Measurements from ENCODE around the gene PTPRN2.

The PTPRN2 gene

DNA sequence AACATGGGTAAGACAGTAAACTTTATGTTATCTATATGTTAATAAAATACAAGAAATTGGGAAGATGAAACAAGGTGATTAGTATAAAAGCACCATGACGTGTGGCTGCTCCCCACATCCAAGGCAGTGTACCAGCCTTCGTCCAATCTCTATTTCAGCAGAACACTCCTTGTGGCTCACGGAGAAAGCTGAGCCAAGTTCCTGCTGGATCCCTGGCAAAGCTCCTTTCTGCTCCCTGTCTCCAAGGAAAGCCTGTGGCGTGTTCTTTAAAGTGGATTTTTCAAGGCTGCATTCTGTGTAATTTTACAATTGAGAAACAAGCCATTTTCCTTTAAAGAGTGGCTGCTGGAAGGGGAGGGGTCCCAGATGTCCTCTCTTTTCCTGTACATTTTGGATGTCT, 467.3 kb downstream of the PTPRN2 start:
- no peak for DNase-seq

DNA sequence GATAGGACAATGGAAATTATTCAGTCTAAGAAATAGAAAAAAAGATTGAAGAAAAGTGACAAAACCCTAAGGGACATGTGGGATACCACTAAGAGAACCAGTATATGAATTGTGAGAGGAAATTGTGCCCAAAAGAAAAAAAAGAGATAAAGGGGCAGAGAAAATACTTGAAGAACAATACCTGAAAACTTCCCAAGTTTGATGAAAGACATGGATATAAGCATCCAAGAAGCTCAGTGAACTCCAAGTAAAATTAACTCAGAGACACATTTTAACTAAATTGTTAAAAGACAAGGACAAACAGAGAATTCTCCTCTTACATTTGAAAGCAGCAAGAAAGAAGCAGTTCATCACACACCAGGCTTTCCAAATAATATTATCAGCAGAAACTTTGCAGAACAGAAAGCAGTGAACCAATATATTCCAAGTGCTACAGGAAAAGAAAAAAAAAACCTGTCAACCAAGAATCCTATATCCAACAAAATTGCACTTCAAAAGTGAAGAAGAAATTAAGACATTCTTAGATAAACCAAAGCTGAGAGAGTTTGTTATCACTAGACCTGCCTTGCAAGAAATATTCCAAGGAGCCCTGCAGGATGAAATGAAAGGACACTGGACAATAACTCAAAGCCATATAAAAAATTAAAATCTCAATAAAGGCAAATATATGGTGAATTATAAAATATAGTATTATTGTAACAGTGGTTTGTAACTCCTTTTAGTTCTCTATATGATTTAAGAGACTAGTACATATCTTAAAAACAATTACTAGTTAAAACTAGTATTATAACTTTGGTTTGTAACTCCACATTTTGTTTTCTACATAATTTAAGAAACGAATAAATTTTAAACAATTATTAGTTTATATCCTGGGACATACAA, 470.0 kb downstream of the PTPRN2 start:
- DNase-seq: no peak

DNA sequence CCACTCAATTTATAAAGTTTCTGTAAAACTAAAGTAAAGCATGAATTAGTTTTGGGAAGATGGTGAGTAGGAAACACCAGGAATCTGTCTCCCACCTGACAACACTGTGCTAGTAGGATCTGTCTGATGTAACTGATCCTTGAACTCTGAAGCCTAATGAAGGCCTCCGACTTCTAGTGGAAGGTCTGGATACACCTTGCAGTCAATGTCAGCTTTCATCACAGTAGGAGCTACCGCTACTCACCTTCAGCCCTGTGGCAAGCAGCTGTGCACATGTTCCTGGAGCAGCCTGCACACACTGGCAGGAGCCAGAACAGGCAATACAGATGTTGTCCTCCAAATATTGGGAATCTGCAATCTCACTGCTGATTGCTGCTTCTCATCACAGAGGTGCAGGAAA, 471.4 kb downstream of the PTPRN2 start:
- DNase-seq: no peak

DNA sequence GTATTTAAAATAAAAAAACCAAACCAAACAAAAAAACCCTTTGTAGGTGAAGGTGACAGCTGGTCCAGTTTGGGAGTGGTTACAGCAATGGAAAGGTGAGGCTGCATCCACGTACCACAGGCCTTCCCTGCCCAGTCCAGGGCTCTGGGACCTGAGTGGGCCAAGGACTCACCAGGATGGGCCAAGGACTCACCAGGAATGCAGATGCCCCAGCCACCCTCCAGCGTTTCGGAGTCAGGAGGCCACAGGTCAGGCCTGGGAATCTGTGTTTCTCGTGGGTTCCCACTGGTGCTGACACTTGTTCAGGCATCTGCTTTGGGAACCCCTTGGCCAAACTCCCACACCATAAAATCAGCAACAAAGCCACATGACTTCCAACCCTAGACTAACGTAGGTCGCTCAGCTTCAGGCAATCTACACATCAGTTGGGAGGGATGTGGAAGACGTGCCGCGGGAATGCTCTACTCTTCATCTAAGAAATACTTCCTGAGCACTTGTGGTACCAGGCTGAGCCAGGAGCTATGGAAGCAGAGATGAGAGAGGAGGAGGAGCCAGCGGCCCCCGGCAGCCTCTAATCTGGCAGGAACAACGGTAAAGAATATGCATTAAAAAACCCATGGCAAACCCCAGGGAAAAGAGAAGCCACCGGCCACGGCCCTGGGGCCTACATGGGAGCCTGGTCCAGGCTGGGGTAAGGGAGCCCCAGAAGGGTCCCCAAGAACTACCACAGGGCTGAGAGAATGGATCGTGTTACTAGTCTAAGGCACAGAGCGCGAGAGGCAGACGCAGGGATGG, 473.4 kb downstream of the PTPRN2 start:
- no peak for DNase-seq

DNA sequence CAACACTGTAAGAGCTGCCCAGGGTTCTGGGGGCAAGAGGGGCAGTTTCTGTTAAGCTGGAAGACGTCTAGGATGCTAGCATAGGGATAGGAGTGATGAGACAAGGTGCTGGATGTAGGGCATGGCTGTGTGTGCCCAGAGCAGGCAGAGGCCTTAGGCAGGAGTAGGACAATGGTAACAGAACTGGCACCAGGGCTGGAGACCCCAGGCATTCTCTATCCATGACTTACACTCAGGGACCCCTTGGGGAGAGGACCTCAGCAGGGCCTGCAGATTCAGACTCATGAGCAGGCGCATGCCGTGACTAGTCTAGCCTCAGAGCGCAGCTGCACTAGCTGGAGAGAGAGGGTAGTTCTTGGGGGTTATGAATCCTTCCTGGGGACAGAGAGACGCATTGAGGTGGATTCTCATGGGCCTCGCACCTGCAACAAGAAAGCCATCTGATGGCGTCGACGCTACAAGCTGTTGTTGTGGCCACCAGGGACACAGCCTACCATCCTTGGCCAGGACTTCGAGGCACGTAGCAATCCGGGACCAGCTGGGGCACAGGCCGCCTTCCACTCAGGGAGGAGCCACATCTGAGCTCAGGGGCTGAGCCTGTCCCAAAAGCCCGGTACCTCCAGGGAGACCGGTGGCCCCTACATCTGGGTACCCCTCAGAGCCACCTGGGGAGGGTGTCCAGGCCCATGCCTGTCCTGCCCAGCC, 474.1 kb downstream of the PTPRN2 start:
- no peak for DNase-seq

DNA sequence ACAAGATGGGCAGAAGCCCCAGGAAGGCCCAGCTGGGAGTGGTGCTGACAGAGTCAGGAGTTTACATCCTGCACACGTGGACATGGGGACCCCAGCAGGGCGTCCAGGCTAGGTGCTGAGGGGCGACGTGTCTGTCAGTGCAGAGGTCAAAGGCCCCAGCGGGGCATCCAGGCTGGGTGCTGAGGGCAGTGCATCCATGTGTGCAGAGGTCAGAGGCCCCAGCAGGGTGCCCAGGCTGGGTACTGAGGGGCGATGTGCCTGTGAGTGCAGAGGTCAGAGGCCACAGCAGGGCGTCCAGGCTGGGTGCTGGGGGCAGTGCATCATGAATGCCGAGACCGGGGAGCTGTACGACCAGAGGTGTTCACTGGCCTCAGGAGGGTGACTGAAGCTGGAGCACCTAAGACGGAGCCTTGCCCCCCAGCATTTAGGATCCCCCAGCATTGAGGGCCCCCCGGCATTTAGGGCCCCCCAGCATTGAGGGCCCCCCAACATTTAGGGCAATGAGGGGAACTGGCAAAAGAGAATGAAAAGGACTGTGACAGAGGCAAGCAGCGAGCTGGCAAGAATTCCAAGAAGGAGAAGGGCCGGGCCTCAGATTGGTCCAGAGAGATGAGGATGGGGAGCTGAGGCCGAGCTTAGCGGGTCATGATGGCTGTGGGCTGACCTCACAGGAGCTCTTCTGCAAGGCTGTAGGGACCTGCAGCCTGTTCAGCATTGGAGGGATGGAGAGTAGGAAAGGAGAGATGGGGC, 474.9 kb downstream of the PTPRN2 start:
- DNase-seq: no peak

DNA sequence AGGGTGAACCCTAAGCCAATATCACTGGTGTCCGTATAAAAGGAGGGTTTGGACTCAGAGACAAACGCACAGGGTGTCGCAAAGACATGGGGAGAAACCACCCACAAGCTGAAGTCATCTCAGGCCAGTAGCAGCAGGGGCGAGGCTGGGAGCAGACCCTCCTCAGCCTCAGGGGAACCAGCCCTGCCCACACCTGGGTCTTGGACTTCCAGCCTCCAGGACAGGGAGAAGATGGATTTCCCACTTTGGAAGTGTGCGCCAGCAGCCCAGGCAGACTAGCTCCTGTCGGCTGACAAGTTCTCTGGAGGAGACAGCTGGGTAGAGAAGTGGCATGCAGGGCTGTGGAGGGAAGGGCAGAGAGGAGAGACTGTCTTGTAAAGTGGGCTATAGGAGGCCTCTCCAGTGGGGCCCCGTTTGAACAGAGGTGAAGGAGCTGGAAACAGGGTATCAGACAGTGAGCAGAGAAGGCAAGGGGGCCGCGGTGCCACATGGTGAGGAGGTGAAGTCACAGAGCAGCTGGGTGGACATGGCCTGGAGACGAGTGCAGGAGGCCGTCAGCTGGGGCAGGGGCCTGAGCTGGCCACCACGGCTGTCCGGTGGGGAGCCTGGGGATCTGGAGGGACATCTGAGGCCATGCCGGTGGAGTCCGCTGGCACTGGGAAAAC, 475.6 kb downstream of the PTPRN2 start:
- DNase-seq: no peak

DNA sequence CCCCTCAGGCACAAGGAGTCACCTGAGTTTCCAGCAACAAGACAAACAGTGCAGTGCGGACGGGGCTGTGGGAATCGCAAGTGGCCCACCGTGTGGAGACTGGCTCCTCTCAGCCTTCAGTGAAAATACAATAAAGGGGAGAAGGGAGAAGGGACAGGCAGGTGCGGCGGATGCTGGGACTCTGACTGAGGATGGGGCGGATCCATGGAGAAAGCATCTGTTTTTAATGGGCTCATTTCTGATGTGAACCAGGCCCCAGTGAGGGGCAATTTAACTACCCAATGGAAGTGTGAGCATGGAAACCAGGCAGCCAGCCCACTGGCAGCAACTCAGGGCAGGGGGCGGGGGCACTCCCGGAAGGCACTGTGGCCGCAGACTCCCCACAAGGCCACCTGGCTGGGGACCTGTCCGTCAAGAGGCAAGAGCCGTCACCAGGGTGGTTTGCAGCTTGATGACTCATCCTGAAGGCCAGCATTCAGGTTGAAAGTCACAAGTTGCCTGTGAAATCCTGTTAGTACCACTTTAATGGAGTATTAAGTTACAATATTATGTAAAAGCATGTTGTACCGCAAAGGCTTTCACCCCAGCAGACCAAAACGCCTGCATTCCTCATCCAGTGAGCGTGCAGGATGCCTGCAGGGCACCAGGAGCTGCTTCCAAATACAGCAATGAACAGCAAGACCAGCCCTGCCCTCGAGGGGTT, 476.4 kb downstream of the PTPRN2 start:
- no peak for DNase-seq

DNA sequence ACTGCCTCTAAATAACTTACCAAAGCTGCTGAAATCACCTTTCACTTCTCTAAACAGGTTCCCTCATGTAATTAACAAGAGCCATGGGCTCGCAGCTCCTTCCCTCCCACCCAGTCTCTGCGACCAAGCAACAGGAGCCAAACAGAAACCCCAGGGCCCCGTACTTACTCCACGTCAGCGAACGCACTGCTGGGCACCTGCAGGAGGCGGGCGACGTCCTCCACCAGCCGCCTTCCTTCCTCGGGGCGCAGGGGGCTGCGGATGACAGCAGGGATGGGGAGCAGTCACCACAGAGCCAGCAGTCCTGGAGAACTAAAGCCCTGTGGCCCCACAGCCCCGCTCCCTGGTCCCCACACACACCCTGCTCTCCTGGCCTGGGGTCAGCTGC, 477.0 kb downstream of the PTPRN2 start:
- no peak for DNase-seq

DNA sequence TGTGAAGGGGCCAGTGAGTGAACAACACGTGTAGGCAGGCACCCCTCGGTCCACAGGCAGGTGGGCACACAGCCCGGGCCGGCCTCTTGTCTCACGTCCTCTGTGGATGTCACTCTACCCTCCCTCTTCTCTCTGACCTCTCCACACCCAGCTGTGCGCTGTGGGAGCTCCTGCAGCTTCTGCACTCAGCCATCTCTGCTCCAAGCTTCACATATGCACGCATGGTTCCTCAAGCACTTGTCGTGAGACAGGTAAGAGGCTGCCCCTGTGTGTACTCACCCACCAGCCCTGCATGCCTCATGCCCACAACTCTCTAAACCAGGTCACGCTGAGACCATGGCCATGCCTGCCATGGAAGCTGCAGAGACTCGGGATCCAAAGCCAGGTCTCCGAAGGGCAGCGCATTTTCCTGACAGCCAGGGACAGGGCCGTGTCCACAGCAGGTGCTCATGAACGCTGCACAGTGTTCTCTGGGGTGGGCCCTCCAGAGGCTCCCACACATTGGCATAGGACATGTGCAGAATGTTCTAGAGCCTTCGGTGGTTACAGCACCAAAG, 477.5 kb downstream of the PTPRN2 start:
- no peak for DNase-seq

DNA sequence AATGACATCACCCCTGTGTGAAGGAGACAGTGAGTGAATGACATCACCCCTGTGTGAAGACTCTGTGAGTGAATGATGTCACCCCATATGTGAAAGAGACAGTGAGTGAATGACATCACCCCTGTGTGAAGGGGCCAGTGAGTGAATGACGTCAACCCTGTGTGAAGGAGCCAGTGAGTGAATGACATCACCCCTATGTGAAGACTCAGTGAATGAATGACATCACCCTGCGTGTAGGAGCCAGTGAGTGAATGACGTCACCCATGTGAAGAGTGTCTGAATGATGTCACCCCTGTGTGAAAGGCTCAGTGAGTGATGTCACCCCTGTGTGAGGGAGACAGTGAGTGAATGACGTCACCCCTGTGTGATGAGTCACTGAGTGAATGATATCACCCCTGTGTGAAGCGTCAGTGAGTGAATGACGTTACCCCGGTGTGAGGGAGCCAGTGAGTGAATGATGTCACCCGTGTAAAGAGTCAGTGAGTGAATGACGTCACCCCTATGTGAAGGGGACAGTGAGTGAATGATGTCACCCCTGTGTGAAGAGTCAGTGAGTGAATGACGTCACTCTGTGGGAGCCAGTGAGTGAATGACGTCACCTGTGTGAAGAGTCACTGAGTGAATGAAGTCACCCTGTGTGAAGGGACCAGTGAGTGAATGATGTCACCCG, 478.1 kb downstream of the PTPRN2 start:
- no peak for DNase-seq

DNA sequence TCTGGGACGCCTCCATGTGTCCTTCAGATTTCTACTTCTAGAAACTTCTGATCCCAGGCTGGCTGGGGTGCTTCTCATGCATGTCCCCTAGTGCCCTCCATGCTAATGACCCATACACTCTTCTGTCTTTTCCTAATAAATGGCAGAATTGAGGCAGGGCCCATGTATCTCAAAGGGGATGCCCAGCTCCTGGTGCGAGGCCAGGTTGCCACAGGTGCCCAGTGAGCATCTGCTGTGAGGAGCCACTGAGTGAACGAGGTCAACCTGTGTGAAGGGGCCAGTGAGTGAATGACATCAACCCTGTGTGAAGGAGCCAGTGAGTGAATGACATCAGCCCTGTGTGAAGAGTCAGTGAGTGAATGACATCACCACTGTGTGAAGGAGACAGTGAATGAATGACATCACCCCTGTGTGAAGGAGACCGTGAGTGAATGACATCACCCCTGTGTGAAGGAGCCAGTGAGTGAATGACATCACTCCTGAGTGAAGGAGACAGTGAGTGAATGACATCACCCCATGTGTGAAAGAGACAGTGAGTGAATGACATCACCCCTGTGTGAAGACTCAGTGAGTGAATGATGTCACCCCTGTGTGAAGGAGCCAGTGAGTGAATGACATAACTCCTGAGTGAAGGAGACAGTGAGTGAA, 478.9 kb downstream of the PTPRN2 start:
- DNase-seq: no peak

DNA sequence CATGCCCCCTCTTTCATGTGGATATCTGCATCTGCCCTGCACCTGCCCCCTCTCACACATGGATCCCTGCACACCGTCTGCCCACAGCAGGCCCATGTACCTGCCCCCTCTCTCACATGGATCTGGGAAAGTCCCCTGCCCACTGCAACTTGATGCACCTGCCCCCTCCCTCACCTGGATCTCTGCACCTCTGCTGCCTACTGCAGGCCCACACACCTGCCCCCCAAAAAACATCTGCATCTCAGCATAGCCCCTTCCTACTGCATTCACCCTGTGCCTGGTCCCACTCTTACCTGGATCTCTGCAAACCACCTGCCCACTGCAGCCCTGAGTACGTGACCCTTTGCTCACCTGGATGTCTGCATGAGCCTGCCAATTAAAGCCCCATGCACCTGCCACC, 479.8 kb downstream of the PTPRN2 start:
- DNase-seq: no peak

DNA sequence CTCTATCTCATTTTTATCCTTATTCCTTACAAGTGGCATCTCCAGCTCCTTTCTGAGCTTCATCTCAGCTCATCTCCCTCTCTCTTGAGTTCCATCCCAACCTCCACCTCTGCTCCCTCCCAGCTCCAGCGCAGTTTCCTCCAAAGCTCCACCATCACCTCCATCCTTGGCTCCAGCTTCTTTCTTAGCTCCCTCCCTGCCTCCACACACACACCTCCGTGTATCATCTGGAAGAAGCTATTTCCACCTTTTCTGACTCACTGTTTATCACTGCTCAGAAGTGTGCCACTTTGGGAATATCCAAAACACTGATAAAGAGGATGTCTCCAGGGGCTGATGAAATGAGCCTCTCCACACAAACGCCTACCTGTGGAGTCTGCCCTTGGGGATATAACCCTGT, 481.4 kb downstream of the PTPRN2 start:
- DNase-seq: no peak

DNA sequence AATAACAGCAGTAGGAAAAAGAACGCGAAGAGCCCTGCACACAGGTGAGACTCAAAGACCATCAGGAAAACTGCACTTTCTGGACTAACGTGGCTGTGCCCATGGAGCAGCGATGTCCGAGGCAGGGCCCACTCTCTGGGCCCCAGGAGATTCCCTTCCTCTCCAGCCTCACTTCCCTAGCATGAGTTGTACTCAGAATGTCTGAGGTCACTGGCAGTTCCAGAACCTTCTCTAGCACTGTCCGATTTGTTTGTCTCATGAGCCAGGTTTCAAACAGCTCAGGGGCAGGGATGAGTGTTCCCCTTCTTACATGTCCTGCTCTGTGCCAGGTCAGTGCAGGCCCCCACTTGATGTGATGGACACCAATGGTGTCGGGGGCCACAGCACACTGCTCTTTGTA, 484.2 kb downstream of the PTPRN2 start:
- DNase-seq: no peak

DNA sequence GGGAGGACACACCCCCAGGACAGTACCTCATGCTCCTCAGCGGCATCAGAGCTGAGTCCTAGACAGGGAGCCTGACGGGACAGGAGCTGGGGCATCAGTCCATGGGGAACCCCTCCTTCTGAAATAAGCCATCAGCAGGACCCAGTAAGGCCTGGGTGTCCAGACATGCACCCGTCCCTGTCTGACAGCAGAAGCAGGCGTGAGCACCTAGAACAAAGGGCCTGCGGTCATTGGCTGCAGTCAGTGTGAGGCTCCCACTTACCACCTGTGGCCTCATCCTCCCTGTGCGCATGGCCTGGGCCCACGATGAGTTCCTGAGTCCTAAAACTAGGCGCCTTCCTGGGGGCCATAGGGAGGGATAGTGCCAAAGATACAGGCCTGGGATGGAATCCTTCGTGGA, 484.7 kb downstream of the PTPRN2 start:
- DNase-seq: no peak

DNA sequence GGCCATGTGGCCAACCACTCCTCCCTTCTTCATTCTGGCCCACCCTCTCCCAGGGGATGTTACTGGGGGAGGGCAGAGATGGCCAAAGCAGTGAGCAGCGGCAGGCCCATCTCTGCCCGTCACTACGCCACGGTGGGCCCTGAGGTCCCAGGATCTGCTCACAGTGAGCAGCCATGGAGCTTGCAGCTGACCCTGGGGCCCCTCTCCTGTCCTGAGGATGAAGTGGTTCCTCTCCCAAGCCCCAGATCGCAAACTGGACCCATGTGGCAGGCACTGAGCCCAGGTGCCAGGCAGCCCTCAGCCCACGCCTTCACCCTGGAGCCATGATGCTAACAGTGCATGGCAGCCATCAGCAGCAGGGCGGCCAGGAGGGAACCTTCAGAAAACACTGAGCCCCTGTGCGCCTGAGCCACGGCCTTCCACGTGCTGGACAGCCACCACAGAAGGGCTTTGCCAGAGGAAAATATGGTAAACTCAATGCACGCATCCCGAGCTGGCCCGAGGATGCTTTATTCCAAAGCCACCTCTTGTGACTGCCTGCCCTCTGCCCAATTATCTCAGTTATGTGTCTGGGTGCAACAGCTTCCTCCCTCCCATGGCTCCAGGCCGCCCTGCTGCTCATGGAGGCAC, 485.7 kb downstream of the PTPRN2 start:
- DNase-seq: no peak

DNA sequence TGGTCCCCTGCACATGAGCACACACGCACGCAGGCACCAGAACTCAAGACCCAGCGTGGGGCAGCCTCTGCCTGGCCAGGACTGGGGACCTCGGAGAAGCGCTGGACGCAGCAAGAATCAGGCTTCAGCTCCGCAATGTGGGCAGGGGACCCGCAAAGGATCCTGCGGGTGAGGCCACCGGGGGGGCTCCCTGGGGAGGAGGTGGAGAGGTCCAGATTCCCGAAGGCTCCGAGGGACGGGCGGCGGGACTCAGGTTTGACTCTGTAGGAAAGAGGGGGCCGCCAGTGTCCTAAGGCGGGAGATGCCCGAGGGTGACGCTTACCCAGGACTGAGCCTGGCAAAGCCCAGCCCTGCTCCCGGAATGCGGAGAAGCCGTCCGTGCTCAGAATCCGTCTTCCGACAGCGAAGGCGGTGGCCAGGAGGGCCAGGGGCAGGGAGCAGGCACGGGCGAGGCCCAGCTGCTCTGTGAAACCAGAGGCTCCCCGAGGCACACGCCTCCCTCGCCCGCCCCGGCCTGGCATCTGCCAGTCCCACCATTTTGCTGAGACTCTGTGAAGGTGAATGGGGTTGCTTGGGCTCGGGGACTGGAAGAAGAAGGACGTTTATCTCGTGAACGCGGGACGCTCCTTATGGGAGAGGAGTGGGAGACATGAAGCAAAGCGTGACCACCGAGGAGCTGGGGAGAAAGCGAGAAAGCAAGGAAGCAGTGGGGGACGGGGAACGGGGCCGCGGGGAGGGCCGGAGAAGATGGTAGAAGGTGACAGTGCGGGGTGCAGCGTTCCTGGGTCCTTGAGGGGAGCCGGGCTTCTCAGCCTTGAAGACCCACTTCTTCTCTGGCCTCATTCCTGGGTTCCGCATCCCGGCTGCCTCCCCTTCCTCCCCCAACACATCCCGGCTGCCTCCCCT, 489.2 kb downstream of the PTPRN2 start:
- DNase-seq: no peak
